Brain microvascular endothelial cell (primary cell): ENCODE data around the gene B3GNT2.

Source experiments
- DNase-seq: peaks from one replicate; pipeline ENCODE4 v3.0.0-alpha.2; 2020
- H3K27ac ChIP-seq: fragments of 250-450 bp; sonication (Bioruptor Pico); 2 replicates; pipeline ENCODE4 v1.5.1; 2020; ENCODE audit warnings: mild to moderate bottlenecking, moderate library complexity
- H3K27me3 ChIP-seq: fragments of 250-450 bp; sonication (Bioruptor Pico); replicated peaks from 2 replicates; pipeline ENCODE4 v1.5.1; 2020; ENCODE audit warnings: mild to moderate bottlenecking
- H3K36me3 ChIP-seq: fragments of 250-450 bp; sonication (Bioruptor Pico); replicated peaks from 2 replicates; pipeline ENCODE4 v1.5.1; 2020; ENCODE audit warnings: mild to moderate bottlenecking
- H3K4me3 ChIP-seq: 2 replicates; pipeline ENCODE4 v1.5.1; 2011; ENCODE audit warnings: low read depth, mild to moderate bottlenecking, control low read depth, low read length, moderate library complexity
- CTCF ChIP-seq: IDR thresholded peaks from 2 replicates; pipeline ENCODE4 v1.5.1; 2011; ENCODE audit warnings: low read depth, mild to moderate bottlenecking, moderate library complexity, low read length, control low read depth, inconsistent platforms; ENCODE audit errors: missing control alignments
- in situ Hi-C: cut with HindIII; loops from 2 replicates; pipeline ENCODE4 v1.10.0; 2017; ENCODE audit warnings: low sequenced_read_pairs, low pct_ligation_motif_present

The B3GNT2 gene

DNA sequence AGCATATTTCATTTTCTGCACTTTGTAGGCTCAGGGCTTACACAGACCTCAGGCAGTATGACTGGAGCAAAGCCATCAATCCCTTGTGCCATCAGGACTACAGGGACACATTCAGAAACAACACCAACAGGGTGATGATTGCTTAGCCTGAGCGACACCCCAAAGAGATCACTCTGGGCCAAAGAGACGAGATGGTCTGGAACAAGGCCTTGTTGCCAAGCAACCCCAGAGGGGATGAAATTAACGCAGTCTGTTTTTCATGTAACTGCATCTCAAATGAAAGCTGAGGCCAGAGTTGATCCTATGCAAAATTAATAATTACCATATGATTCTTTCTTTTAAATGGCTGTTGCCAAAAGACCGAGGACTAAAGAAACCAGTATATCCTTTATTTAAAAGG lies 20.2 kb upstream of the B3GNT2 start:
- no peak overlapping the region for H3K4me3 ChIP-seq
- H3K27me3 ChIP-seq, result no peaks in the 10 kb centered on the region
- no peak overlapping the region for H3K27ac ChIP-seq
- H3K36me3 ChIP-seq, result no peaks in the 10 kb centered on the region
- no peak for DNase-seq
- in situ Hi-C loops, result no loop called here
- TF ChIP-seq CTCF, result no peak

DNA sequence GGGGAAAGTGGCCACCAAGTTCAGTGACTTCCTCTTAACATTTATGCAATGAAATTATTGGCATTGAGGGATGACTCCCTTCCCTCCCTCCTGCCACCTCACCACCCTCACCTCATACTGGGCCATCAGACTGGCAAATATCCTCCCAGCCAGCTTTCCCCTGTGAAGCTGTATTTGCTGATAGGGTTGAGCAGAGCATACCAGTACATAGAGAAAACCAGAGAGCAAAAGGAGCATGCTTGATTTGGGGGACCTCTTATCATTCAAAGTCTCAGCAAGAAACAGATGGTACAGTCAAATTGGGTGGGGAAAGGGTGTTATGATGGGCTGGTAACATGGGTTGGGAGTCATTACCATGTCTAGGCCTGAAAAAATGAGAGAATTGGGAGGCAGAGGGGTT lies 19.1 kb upstream of the B3GNT2 start:
- no peak for DNase-seq
- H3K27ac ChIP-seq, result no peak overlapping the region
- H3K36me3 ChIP-seq, result no peaks in the 10 kb centered on the region
- TF ChIP-seq CTCF, result no peak
- H3K4me3 ChIP-seq, result no peak overlapping the region
- in situ Hi-C loops, result no loop called here
- no peaks in the 10 kb centered on the region for H3K27me3 ChIP-seq

DNA sequence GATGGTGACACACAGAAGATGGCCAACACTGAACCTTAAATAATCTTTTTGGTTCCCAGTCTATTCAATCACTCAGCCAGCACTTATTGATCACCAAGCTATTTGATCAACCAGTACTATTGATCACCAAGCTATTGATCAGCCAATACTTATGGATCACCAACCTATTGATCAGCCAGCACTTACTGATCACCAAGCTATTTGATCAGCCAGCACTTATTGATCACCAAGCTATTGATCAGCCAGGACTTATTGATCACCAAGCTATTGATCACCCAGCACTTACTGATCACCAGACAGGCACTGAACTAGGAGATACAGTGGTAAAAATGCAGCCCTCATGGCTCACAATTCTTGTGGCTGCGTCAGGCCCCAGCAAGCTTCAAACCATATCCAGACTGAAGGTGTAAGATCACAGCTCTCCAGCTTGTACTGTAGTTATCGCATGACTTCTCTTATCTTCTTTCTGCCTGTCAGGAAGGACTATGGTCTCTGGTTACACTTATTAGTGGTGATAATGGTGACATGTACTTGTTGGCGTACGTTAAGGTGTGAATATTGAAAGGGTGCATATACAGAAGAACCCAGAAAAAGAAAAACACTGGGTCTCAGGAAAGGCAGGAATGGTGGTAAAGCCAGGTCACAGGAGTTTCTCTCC lies 18.4 kb upstream of the B3GNT2 start:
- no peaks in the 10 kb centered on the region for H3K36me3 ChIP-seq
- TF ChIP-seq CTCF, result no peak
- H3K27me3 ChIP-seq, result no peaks in the 10 kb centered on the region
- H3K27ac ChIP-seq, result no peak overlapping the region
- in situ Hi-C loops, result no loop called here
- no peak overlapping the region for H3K4me3 ChIP-seq
- DNase-seq, result no peak

GRCh38 chr2:62178741-62179271 lies 17.1 kb upstream of the B3GNT2 start:
- DNase-seq, result no peak
- H3K27me3 ChIP-seq, result no peaks in the 10 kb centered on the region
- no peak for TF ChIP-seq CTCF
- in situ Hi-C loops, result no loop called here
- H3K4me3 ChIP-seq, result no peak overlapping the region
- no peaks in the 10 kb centered on the region for H3K36me3 ChIP-seq
- H3K27ac ChIP-seq, result no peak overlapping the region

DNA sequence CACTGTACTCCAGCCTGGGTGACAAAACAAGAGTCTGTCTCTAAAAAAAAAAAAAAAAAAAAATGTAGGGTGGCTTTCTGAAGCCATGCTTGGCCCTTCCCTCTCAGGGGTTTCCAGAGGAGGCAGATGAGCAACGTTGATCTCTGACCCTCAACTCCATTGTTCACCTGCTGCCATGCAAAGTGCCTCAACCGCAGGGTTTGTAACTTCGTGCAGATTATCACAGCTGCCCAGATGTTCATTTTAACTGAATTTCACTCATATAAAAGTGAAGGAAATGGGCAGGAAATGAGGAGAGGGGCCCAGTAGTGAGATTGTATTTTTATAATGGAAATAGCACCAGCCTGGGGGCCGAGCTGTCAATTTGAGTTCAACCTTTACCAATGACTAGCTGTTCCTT lies 14.9 kb upstream of the B3GNT2 start:
- H3K27ac ChIP-seq, result no peak overlapping the region
- TF ChIP-seq CTCF, result no peak
- in situ Hi-C loops, result no loop called here
- H3K36me3 ChIP-seq, result no peaks in the 10 kb centered on the region
- DNase-seq, result no peak
- no peak overlapping the region for H3K4me3 ChIP-seq
- H3K27me3 ChIP-seq, result no peaks in the 10 kb centered on the region

DNA sequence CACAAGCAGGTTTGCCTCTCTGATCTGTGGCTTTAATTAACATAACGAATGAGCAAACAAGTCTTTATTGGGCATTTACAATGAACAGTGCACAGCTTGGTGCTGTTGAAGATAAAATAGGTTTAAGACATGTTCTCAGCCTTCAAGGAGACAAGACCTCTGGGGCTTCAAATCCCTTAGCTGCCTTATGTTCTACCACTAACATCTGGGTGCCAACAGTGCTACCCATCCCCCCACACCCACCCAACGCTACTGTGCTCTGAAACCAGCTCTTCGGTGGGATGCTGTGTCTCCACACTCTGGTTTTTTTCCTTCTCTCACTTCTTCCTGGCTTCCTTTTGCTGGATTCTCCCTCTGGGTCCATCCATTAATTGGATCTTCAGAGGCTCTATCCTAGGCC lies 14.1 kb upstream of the B3GNT2 start:
- no peaks in the 10 kb centered on the region for H3K36me3 ChIP-seq
- no peak overlapping the region for H3K4me3 ChIP-seq
- H3K27ac ChIP-seq, result no peak overlapping the region
- DNase-seq, result no peak
- no peak for TF ChIP-seq CTCF
- no peaks in the 10 kb centered on the region for H3K27me3 ChIP-seq
- in situ Hi-C loops, result no loop called here
